SIG-M5 treated with dmso at 0.1 percent for 504 hours (cell line): ENCODE measurements around the gene RALY.
"Not testable (repeated sequence)": the region's sequence is repeated elsewhere in the genome, so short reads cannot be mapped to it uniquely, and the experiment has no call there.

Source experiments
- DNase-seq: peaks from one replicate; lab custom pipeline; 2025; ENCODE audit not compliant: unreplicated experiment; lab: John Stamatoyannopoulos, UW

The RALY gene

DNA sequence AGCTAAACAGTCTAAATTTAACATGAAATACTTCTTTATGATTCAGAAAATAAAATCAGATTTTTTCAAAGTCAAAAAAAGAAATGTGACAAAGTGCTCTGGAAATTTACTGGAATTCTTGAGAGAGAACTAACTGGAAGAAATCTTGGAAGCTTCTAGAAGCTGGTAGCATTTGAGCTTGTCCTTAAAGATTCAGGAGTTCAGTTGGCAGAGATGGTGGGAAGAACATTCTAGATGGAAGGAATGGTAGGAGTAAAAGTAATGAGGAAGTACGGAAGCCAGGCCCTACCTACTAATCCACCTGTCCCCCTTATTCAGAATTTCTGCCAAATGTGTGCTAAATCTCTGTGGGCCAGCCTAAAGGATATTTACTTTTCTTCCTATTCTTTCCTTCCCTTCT lies 21.2 kb downstream of the RALY start:
- no peak for DNase-seq

- DNase-seq, result no peak
Observed at GRCh38 chr20:34015401-34016335, 22.0 kb downstream of the RALY start.

GRCh38 chr20:34016736-34017135 lies 23.0 kb downstream of the RALY start:
- no peak for DNase-seq

GRCh38 chr20:34017610-34018009 lies 23.9 kb downstream of the RALY start:
- no peak for DNase-seq

GRCh38 chr20:34018166-34018565 lies 24.5 kb downstream of the RALY start:
- DNase-seq, result no peak

DNA sequence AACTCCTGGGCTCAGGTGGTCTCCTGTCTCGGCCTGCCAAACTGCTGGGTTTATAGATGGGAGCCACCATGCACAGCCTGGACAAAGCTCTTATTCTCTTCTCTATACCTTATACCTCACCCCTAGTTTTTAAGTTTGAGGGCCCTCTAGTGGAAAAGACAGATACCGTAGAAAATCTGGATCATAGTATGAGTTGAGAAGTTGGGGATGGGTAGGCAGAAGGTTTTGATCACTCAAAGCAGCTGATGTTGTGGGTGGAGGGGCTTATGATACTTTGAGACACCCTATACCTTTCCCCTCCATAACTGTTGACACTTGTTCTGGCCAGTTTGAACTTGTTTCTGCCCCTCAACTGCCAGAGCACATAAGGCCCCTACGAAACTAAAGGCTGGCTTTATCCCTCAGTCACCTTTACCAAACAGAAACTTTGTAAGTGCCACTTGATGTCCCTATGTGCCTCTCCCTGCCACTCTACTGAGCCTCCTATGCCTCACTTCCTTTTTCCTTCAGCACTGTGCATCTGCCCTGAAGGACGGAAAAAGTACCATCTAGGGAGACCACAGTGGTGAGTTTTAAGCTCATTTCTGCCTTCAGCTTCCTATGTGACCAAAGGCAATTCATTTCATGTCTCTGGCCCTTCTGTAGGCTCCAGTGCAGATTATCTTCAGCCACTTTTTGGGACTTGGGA lies 28.6 kb downstream of the RALY start:
- peak; percentile 63 for DNase-seq

DNA sequence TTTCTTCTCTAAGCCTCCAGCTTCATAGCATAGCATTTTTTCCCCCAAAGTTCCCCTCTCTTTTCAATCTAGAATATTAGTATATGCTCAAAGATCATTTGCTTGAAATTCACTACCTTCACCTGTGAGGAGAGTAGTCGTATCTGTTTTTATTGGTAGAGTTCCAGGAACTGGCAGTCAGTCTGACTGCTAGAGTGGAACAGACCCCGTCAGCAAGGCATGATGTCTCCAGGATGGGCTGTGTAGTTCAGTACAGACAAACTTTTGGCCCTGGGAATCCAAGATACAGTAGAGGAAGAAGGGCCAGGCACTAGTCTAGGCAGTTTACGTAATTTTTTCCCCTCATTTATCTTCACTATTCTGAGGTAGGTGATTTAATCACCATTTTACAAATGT lies 29.1 kb downstream of the RALY start:
- no peak for DNase-seq

DNA sequence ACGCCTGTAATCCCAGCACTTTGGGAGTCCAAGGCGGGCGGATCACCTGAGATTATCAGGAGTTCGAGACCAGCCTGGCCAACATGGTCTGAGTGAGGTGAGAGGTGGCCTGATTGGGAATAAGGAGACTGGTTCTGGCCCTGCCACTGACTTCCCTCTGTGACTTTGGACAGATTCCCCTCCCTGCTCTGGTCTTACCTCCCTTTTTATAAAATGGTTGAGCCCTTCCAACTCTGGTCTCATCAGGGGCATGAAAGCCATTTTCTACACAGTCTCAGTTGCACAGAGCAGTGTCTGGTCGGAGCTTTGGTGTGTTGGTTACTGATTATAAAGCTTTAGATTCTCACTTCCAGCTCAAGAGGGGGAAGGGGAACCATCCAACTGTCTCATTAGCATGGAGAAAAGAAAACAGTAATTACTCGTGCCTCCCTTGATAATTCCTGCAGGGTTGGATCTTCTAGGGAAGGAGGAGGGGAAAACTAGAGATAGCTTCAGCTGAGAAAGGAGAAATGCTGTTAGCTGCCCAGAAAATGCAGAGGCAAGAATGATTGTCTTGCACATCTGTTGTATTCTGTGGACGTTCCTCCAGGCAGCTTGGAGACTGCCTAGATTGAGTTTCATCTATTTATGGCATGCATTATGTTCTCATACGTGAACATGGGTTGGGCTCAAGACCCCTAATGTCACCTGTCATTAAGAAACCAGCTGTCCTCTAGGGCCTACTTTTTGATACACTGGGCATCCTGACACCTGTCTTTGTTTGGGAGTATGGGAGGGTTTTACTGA lies 30.4 kb downstream of the RALY start:
- no peak for DNase-seq

DNA sequence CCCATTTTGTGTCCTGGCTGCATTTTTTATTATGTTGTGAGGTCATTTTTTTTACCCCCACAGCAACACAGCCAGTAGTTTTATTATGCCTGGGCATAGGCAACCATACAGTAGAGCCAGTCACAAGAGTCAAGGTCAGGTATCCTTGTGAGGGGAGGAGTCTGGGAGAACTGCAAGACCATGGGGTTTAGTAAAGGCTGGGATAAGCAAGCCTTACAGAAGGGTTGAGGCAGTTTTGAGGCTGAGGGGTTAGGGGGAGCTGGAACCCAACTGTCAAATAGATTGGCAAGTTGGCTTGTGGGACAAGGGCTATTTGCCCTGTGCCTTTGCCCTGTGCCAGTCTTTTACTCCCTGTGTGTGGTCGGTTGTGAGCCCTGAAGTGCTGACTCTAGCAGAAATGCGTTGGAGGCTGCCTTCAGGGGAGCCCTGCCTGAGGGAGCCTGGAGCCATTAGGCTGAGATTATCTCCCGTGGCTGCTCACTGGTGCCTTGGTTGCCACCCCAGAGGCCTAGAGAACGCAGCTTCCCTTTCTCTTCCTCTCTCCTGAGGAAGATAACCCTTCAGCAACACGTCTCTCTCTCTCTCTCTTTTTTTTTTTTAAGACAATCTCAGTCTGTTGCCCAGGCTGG lies 31.1 kb downstream of the RALY start:
- DNase-seq, result no peak

DNA sequence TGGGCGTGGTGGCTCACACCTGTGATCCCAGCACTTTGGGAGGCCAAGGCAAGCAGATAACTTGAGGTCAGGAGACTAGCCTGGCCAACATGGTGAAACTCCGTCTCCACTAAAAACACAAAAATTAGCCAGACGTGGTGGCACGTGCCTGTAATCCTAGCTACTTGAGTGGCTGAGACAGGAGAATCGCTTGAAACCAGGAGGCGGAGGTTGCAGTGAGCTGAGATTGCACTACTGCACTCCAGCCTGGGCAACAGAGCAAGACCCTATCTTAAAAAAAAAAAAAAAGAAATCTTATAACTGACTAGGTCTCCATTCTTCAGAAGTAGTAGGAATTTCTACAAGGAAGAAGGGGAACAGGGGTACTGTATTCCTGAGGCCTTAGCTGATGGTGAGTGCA lies 34.3 kb downstream of the RALY start:
- DNase-seq, result not testable (repeated sequence)

- DNase-seq, result no peak
Observed at GRCh38 chr20:34029415-34029814, 35.7 kb downstream of the RALY start.

GRCh38 chr20:34030456-34030855 lies 36.7 kb downstream of the RALY start:
- DNase-seq, result no peak

- no peak for DNase-seq
Observed at GRCh38 chr20:34033903-34034302, 40.2 kb downstream of the RALY start.

- no peak for DNase-seq
Observed at GRCh38 chr20:34037121-34037520, 43.4 kb downstream of the RALY start.

DNA sequence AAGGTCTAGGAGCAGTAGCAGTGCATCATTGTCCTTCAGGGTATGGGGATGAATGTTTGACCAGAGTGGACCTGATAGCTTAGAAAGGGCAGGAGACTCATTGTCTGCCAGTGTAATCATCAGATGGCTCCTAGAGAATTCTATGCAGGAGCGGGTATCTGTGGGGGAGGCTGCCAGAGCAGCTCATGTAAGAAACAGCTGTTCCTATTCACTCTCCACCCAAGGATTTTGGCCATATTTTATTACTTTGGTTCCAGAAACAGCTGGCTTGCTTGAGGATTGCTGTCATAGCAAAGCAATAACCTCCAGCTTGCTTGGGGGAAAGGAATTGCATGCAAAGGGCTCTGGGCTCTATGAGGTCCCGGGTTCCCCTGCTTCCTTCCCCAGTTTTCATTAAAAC lies 44.1 kb downstream of the RALY start:
- DNase-seq, result no peak

- DNase-seq, result no peak
Observed at GRCh38 chr20:34040300-34040995, 46.7 kb downstream of the RALY start.

DNA sequence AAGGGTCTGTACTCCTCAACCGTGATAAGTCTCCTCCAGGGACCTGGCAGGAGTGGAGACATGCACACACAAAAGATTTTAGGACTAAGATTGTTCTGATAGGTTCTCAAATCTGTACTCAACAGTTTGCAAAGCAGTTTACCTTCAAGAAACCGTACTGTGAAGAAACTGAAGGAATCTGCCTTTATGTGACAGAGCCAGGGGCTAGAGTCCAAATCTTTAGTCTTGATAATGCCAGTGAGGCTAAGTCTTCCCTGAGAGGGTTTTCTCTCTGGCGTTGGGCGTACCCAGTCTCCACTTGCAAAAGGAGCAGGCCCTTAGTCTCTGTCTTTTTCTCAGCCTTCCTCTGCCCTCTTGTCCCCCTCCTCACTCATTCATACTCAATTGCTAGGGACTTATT lies 47.5 kb downstream of the RALY start:
- DNase-seq, result no peak

- DNase-seq, result no peak
Observed at GRCh38 chr20:34042262-34042661, 48.6 kb downstream of the RALY start.

DNA sequence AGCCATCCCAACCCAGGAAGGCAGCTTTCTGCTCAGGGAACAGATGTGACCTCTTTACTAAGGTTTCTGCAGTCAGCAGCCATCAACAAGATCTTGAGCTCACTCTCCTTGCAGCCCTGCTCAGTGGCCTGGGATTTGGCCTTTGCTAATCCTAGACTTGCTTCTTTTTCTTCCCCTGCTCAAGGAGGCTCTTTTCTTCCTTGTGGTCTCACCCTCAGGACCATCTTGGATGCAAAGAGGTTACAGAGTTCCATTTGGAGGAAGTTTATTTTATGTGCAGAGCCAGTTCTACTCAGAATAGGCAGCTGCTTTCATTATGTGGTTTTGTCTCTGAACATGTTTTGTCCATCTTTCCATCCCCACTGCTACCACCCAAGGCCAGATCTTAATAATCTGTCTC lies 49.3 kb downstream of the RALY start:
- no peak for DNase-seq

DNA sequence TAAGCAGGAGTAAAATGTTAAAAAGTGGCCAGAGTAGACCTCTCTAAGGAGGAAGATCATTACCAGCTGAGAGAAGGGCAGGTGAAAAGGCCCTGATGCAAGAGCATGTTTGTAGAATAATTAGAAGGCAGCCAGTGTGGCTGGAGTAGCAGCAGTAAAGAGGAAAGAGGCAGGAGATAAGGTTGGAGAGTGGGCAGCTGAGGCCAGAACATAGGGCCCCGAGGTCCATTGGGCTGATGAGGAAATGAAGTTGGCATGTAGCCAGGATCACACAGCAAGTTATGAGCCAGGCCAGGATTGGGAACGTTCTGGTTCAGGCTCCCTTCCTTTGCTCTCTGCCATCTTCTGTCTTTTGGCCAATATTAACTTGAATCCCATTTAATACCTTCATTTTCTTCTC lies 51.6 kb downstream of the RALY start:
- no peak for DNase-seq
